Caco-2 (cell line): Measurements from ENCODE around the gene SOBP. TPM values are rescaled to one million over a fixed set of nuclear protein-coding genes. Genes with fewer than 3 reads are reported as not detected.

ENCODE experiments used
- BruUV-seq: library from RNA; stranded (reverse); fragments of 400-500 nt; replicated peaks from 2 replicates; lab custom pipeline; 2021; lab: Mats Ljungman, UMichigan
- CTCF ChIA-PET: fragments of 300-600 bp; sonication (Branson Sonifier 250); formaldehyde crosslinking; loops from one replicate; lab custom pipeline; 2022; ENCODE audit warnings: antibody characterized with exemption; lab: Charles Lee
- POLR2A ChIA-PET: fragments of 300-600 bp; sonication (Branson Sonifier 250); formaldehyde crosslinking; loops from one replicate; lab custom pipeline; 2022; ENCODE audit warnings: antibody characterized with exemption; lab: Charles Lee
- DNase-seq, 2 experiments: peaks; one replicate each; pipeline versions ENCODE4 v3.0.0 to v3.0.0-alpha.2; 2020 to 2022
- H3K27me3 ChIP-seq: replicated peaks from 2 replicates; pipeline ENCODE4 v1.6.0; 2011; ENCODE audit warnings: low read length; ENCODE audit not compliant: control insufficient read depth, insufficient read depth
- H3K36me3 ChIP-seq: 2 replicates; pipeline ENCODE4 v1.5.1; 2011; ENCODE audit warnings: low read length; ENCODE audit not compliant: control insufficient read depth, insufficient read depth
- H3K4me1 ChIP-seq: fragments of 250-450 bp; sonication (Bioruptor Pico); 2 replicates; pipeline ENCODE4 v1.5.1; 2020; ENCODE audit warnings: mild to moderate bottlenecking
- H3K4me3 ChIP-seq: 2 replicates; pipeline ENCODE4 v1.5.1; 2011; ENCODE audit warnings: low read depth, mild to moderate bottlenecking, control low read depth, low read length
- H3K9me3 ChIP-seq: fragments of 250-450 bp; sonication (Bioruptor Pico); 2 replicates; pipeline ENCODE4 v1.5.1; 2020; ENCODE audit warnings: mild to moderate bottlenecking, moderate library complexity
- H3K27ac Mint-ChIP-seq: one replicate; pipeline ENCODE4 v1.8.0; 2022; ENCODE audit warnings: mixed read lengths; ENCODE audit not compliant: unreplicated experiment
- H3K27me3 Mint-ChIP-seq: one replicate; pipeline ENCODE4 v1.8.0; 2022; ENCODE audit warnings: mixed read lengths; ENCODE audit not compliant: insufficient read depth, unreplicated experiment
- H3K36me3 Mint-ChIP-seq: one replicate; pipeline ENCODE4 v1.8.0; 2022; ENCODE audit warnings: mild to moderate bottlenecking, mixed read lengths; ENCODE audit not compliant: insufficient read depth, unreplicated experiment
- H3K4me1 Mint-ChIP-seq: one replicate; pipeline ENCODE4 v1.8.0; 2022; ENCODE audit warnings: low read depth, mixed read lengths; ENCODE audit not compliant: unreplicated experiment
- H3K4me3 Mint-ChIP-seq: one replicate; pipeline ENCODE4 v1.8.0; 2022; ENCODE audit warnings: mild to moderate bottlenecking, moderate library complexity, mixed read lengths; ENCODE audit not compliant: unreplicated experiment
- H3K9me3 Mint-ChIP-seq: one replicate; pipeline ENCODE4 v1.8.0; 2022; ENCODE audit warnings: mixed read lengths; ENCODE audit not compliant: unreplicated experiment
- intact Hi-C: fragments of 100-400 bp; cut with micrococcal nuclease; formaldehyde crosslinking; loops from one replicate; pipeline ENCODE4 v1.10.0; 2022; ENCODE audit not compliant: unreplicated experiment
- total RNA-seq: library from RNA; stranded (reverse); gene quantifications from 2 replicates; pipeline ENCODE4 v1.2.3, GENCODE V29; 2022
- TF ChIP-seq, protein P1 (sequence below), 2 experiments: fragments of 200-600 bp in 1 of 2; IDR thresholded peaks; 1 replicate in 1 of 2; 2 replicates in 1 of 2; pipeline versions ENCODE4 v1.5.1 to v1.8.0; 2011 to 2022; ENCODE audit warnings: antibody characterized with exemption in 1 of 2, control low read depth in 1 of 2, inconsistent platforms in 1 of 2, low read depth in 1 of 2, low read length in 1 of 2, mild to moderate bottlenecking in 1 of 2, moderate library complexity in 1 of 2; ENCODE audit not compliant: insufficient read depth in 1 of 2, severe bottlenecking in 1 of 2, unreplicated experiment in 1 of 2

SOBP gene
- total RNA-seq, 1 experiment from 2014 or later = not detected

DNA sequence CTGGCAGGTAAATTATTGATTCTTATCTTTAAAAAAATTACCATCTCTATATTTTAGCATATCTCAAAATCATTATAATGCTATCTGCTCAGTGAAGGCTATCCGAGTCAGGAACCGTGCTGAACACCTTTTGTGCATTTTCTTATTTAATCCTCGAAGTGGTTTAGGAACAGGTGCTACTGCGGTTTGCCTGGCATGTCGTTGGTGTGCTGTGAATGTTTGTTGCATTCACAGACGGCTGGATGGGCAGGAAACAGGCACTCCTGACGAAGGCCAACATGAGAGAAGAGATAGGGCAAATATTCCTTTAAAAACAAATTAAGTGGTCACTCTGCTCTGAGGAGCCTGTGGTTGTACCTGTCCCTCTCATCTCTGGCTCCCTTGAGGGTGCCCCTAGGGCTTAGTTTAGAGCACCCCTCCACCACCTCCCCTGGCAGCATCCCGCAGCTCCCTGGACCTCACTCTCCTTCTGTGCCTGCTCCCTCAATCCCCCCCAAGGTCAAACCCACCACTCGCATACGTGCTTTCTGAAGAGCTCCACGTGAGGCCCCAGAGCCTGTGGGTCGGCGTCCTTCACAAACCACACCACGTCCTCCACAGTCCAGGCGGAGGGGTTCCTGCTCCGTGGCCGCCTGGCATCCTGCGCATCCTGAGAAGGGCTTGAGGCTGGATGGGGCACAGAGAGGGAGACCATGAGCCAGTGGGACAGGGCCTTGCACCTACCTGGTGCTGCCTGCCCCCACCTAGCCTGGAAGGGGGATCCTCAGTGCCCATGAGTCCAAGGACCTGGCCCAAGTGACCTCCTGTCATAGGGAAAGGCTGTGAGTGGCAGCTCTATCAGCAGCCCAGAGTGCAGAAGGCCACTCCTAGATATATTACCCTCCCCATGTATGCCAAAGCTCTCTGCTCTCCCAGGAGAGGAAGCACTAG lies 217.7 kb downstream of the SOBP start:
- Histone ChIP-seq H3K36me3 (no peaks in the 10 kb centered on the region), H3K27me3 (no peaks in the 10 kb centered on the region)

DNA sequence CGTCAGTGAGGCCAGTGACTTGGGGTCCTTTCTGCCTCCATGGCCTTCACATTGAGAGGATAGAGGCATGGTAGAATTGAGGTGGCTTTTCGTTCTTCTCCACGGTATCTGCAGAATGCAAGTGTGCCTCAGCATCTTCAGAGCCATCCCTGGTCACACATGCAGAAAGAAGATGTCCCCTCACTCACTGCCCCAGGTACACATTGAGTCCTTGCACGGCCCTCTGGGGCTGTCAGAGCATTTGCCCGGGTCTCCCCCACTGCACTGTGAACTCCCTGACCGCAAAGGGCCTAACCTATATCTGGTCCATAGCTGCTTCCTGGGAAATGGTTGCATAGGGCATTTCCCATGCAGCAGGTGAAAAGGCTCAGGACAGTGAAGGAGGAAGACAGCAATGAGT lies 218.5 kb downstream of the SOBP start:
- TF ChIP-seq, protein P1, sequence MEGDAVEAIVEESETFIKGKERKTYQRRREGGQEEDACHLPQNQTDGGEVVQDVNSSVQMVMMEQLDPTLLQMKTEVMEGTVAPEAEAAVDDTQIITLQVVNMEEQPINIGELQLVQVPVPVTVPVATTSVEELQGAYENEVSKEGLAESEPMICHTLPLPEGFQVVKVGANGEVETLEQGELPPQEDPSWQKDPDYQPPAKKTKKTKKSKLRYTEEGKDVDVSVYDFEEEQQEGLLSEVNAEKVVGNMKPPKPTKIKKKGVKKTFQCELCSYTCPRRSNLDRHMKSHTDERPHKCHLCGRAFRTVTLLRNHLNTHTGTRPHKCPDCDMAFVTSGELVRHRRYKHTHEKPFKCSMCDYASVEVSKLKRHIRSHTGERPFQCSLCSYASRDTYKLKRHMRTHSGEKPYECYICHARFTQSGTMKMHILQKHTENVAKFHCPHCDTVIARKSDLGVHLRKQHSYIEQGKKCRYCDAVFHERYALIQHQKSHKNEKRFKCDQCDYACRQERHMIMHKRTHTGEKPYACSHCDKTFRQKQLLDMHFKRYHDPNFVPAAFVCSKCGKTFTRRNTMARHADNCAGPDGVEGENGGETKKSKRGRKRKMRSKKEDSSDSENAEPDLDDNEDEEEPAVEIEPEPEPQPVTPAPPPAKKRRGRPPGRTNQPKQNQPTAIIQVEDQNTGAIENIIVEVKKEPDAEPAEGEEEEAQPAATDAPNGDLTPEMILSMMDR (IDR thresholded peaks at IDR 0.05; ENCODE audit: insufficient read depth in 1 of 2, low read depth in 1 of 2, low read length in 1 of 2, severe bottlenecking in 1 of 2, unreplicated experiment in 1 of 2) = no peak
- CTCF ChIA-PET = no interaction called here
- Mint-ChIP-seq H3K9me3 (no peaks in the 10 kb centered on the region), H3K4me3 (no peak overlapping the region), H3K27ac (no peak overlapping the region), H3K36me3 (no peaks in the 10 kb centered on the region), H3K27me3 (peaks cover 6% of the 10 kb centered on the region), H3K4me1 (no peaks in the 10 kb centered on the region)
- H3K27me3 ChIP-seq = no peaks in the 10 kb centered on the region
- intact Hi-C loops = no loop called here
- POLR2A ChIA-PET = no interaction called here
- 0 out of 2 replicates have a peak, but pooled peaks cover 3% of the 10 kb centered on the region for H3K4me1 ChIP-seq
- BruUV-seq = no TSS peak
- H3K4me3 ChIP-seq = no peak overlapping the region
- no peaks in the 10 kb centered on the region for H3K36me3 ChIP-seq
- no peak for DNase-seq
- H3K9me3 ChIP-seq = no peaks in the 10 kb centered on the region

More for the DNA sequence above, 217.7 kb downstream of the SOBP start:
- no peak for DNase-seq
- no peaks in the 10 kb centered on the region for H3K9me3 Mint-ChIP-seq
- ChIA-PET CTCF (no interaction called here), POLR2A (no interaction called here)
- peaks cover 6% of the 10 kb centered on the region for H3K27me3 Mint-ChIP-seq
- no peaks in the 10 kb centered on the region for H3K4me1 Mint-ChIP-seq
- no peaks in the 10 kb centered on the region for H3K36me3 Mint-ChIP-seq
- H3K4me3 Mint-ChIP-seq = no peak overlapping the region
- TF ChIP-seq, protein P1 (IDR thresholded peaks at IDR 0.05; ENCODE audit: insufficient read depth in 1 of 2, low read depth in 1 of 2, low read length in 1 of 2, severe bottlenecking in 1 of 2, unreplicated experiment in 1 of 2) = no peak
- BruUV-seq = no TSS peak
- Histone ChIP-seq H3K9me3 (no peaks in the 10 kb centered on the region), H3K4me3 (no peak overlapping the region), H3K4me1 (0 out of 2 replicates have a peak, but pooled peaks cover 3% of the 10 kb centered on the region)
- intact Hi-C loops = no loop called here
- H3K27ac Mint-ChIP-seq = no peak overlapping the region

DNA sequence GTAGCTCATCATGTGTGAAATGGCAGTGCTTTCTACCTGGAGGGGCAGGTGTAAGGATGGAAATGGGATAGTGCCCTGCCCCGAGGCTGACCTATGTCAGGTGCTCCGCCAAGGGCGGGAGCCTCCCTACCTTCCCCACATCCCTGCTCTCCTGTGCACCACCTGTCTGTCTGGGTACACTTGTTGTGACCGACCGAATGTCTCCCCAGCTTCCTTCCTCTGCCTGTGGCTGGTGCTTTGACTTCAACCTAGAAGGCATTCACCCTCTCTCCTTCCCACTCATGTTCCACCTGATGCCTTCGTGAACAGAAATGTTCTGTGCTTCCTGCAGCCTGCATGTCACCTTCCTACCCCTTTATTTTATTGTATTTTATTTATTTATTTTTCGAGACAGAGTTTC lies 219.4 kb downstream of the SOBP start:
- no peaks in the 10 kb centered on the region for H3K4me1 Mint-ChIP-seq
- CTCF ChIA-PET = no interaction called here

More for the DNA sequence above, 219.4 kb downstream of the SOBP start:
- TF ChIP-seq, protein P1 (IDR thresholded peaks at IDR 0.05; ENCODE audit: insufficient read depth in 1 of 2, low read depth in 1 of 2, low read length in 1 of 2, severe bottlenecking in 1 of 2, unreplicated experiment in 1 of 2) = no peak
- Mint-ChIP-seq H3K27ac (no peak overlapping the region), H3K27me3 (peaks cover 8% of the 10 kb centered on the region), H3K4me3 (no peak overlapping the region), H3K36me3 (no peaks in the 10 kb centered on the region), H3K9me3 (no peaks in the 10 kb centered on the region)
- Histone ChIP-seq H3K27me3 (no peaks in the 10 kb centered on the region), H3K4me1 (0 out of 2 replicates have a peak, but pooled peaks cover 3% of the 10 kb centered on the region), H3K4me3 (no peak overlapping the region), H3K9me3 (no peaks in the 10 kb centered on the region), H3K36me3 (no peaks in the 10 kb centered on the region)
- no peak for DNase-seq
- intact Hi-C loops = no loop called here
- no TSS peak for BruUV-seq
- POLR2A ChIA-PET = no interaction called here

Other genes starting within 250 kb of the SOBP start
- gene PDSS2, start 30.6 kb upstream of the SOBP start, total RNA-seq = 10.3 and 11.4 TPM in 2 replicates